NCI-H1436 treated with DMSO at 0.1 percent for 48 hours (cell line): ENCODE results near the gene FAM236B.
"Not testable (repeated sequence)": the region's sequence is repeated elsewhere in the genome, so short reads cannot be mapped to it uniquely, and the experiment has no call there.

Experiments
- DNase-seq: peaks from one replicate; lab custom pipeline; 2025; lab: John Stamatoyannopoulos, UW

The FAM236B gene

DNA sequence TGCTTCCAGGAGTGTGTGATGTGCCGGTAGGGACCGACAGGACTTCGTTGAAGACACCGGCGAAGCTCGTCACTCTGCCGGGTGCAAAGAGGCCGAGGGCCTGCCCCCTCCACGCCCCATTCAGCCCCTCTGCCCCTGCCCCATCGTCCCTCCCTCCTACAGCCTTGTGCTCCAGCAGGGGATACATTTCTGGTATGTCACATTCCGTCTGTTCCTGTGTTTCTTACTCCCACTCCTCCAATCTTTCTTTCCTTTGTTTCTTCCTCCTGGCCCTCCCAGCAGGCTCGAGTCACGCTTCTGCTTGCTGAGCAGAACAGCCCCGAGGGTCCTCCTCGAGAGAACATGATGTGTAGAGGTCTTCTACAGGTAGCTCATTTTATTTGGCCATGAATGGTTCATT is at the start of gene FAM236B:
Gene FAM236B (minus strand): TSS at position 101 of the 400 bp plus-strand sequence. CDS start 100 bp downstream, at position 1.
- not testable (repeated sequence) for DNase-seq

DNA sequence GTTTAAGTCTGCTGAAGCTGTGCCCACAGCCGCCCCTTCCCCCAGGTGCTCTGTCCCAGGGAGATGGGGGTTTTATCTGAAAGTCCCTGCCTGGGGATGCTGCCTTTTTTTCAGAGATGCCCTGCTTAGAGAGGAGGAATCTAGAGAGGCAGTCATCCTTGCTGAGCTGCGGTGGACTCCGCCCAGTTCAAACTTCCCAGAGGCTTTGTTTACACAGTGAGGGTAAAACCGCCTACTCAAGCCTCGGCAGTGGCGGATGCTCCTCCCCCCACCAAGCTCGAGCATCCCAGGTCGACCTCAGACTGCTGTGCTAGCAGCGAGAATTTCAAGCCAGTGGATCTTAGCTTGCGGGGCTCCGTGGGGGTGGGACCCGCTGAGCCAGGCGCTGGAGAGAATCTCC is 48.2 kb upstream of the FAM236B start:
- DNase-seq: not testable (repeated sequence)

DNA sequence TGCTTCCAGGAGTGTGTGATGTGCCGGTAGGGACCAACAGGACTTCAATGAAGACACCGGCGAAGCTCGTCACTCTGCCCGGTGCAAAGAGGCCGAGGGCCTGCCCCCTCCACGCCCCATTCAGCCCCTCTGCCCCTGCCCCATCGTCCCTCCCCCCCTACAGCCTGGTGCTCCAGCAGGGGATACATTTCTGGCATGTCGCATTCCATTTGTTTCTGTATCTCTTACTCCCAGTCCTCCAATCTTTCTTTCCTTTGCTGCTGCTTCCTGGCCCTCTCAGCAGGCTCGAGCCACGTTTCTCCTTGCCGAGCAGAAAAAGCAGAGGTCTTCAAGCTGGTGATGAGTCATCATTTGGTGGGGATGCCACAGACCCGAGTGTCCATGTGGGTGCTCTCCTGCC is 25.6 kb upstream of the FAM236B start, which contains the start of gene FAM236D:
Gene FAM236D (minus strand): TSS at position 101 of the 400 bp plus-strand sequence. CDS start 100 bp downstream, at position 1.
- not testable (repeated sequence) for DNase-seq

- DNase-seq: not testable (repeated sequence)
Measured at GRCh38 chrX:72790390-72790789, 7.9 kb upstream of the FAM236B start.

- not testable (repeated sequence) for DNase-seq
Measured at GRCh38 chrX:72788142-72788541, 5.7 kb upstream of the FAM236B start.

DNA sequence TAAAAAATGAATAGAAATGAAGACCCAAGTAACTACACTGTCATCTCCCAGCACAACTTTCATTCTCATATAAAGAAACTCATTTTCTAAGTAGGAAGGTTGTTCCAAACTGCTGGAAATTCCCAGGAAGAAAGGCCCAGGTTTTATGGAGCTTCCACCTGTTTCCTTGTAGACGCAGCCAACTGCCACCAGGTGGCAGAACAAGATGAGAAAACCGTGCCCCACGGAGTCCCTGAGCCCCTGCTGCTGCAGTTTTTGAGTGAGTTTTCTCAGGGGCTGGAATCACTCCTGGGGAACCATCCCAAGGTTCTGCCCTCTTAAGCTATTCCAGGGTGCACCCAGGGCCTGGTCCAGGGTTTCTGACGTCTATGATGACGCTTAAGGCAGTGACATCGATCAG is 1.5 kb upstream of the FAM236B start:
- DNase-seq: not testable (repeated sequence)

- DNase-seq: not testable (repeated sequence)
Measured at GRCh38 chrX:72783365-72783936, 991 bp upstream of the FAM236B start.

DNA sequence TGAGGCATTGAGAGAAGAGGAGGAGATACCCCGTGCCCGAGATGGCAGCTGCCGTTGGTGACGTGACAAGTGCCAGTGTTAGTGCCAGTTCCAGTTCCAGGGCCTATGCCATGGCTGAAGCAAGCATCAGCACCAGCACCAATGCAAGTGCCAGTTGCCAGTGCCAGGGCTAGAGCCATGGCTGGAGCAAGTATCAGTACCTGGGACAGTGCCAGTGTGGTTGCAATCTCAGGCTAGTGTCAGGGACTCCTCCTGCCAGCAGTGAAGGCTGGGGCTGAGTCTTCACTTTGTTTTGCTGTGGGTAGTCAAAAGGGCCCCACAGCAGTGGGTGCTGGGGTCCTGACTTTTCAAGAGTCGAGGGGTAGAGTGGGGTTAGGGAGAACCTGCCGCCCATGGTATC is 4.3 kb downstream of the FAM236B start:
- DNase-seq: not testable (repeated sequence)

- DNase-seq: not testable (repeated sequence)
Measured at GRCh38 chrX:72777467-72777790, 5.0 kb downstream of the FAM236B start.

GRCh38 chrX:72776653-72777466 is 5.6 kb downstream of the FAM236B start, which contains the start of gene DMRTC1B:
Gene DMRTC1B, plus strand, starts transcription at chrX:72776890. Its CDS starts 68,246 bp downstream, at chrX:72845136.
- DNase-seq: not testable (repeated sequence)

GRCh38 chrX:72760454-72760853 is 22.0 kb downstream of the FAM236B start:
- DNase-seq: not testable (repeated sequence)

GRCh38 chrX:72748545-72748944 is 33.9 kb downstream of the FAM236B start:
- DNase-seq: not testable (repeated sequence)

- DNase-seq: not testable (repeated sequence)
Measured at GRCh38 chrX:72745546-72745945, 36.9 kb downstream of the FAM236B start.

- DNase-seq: no peak
Measured at GRCh38 chrX:72735561-72735960, 46.9 kb downstream of the FAM236B start.

DNA sequence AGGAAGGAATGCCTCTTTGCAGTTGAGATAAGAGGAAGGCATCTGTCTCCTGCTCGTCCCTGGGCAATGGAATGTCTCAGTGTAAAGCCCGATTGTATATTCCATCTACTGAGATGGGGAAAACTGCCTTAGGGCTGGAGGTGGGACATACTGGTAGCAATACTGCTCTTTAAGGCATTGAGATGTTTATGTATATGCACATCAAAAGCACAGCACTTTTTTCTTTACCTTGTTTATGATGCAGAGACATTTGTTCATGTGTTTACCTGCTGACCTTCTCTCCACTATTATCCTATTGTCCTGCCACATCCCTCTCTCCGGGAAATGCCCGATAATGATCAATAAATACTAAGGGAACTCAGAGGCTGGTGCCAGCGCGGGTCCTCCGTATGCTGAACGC is 48.8 kb downstream of the FAM236B start:
- DNase-seq: not testable (repeated sequence)
